Measurements from ENCODE around the gene PDE2A.

PDE2A gene

DNA sequence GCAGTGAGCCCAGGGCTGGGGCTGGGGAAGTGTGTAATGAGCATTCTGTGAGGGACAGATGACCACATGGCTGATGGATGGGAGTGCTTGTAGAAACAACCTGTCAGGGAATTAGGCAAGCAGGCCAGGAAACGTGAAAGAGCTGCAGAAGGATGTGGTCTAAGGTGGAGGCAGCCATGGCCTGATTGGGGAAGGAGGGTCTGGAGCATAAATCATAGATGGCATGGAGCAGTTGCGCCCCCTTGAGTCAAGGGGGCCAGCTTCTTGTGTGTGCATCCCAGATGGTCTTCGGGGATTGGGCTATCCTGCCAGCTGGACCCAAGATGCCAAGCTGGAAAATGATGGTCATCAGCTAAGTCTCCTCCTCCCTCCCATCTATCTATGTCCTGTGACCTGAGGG is 120.5 kb downstream of the PDE2A start (continued):
- TF ChIP-seq ZNF565 (CRISPR knock-in tag; conservative IDR thresholded peaks at IDR 0.05; ENCODE audit: low read depth), result no peak
- TF ChIP-seq GLIS3 (CRISPR knock-in tag; IDR thresholded peaks at IDR 0.05), result no peak

DNA sequence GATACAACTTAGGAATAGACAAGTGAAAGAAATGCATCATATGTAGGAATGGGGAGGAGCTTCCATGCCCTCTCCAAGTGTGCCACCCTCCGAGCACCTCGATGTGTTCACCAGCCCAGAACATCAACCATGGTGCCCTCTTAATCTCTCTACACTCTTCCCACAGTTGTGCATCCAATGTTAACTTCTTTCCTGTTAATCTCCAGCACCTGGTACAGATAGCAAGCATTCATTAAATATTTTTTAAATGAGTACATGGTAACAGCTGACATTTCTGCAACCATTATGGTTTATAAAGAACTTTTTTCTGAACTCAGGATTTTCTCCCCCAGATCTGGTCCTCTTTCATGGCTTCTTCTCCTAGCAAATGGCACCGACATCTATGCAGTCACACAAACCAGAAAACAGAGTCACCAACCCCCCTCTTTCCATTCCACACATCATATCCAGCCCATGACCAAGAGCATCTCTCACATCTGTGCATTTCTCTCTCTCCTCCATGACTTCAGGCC is 121.8 kb downstream of the PDE2A start:
- ATAC-seq, result no peak
- TF ChIP-seq, protein P1, sequence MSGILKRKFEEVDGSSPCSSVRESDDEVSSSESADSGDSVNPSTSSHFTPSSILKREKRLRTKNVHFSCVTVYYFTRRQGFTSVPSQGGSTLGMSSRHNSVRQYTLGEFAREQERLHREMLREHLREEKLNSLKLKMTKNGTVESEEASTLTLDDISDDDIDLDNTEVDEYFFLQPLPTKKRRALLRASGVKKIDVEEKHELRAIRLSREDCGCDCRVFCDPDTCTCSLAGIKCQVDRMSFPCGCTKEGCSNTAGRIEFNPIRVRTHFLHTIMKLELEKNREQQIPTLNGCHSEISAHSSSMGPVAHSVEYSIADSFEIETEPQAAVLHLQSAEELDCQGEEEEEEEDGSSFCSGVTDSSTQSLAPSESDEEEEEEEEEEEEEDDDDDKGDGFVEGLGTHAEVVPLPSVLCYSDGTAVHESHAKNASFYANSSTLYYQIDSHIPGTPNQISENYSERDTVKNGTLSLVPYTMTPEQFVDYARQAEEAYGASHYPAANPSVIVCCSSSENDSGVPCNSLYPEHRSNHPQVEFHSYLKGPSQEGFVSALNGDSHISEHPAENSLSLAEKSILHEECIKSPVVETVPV (CRISPR knock-in tag; IDR thresholded peaks at IDR 0.05), result no peak
- no peak for TF ChIP-seq ZNF8 (CRISPR knock-in tag; IDR thresholded peaks at IDR 0.05)

DNA sequence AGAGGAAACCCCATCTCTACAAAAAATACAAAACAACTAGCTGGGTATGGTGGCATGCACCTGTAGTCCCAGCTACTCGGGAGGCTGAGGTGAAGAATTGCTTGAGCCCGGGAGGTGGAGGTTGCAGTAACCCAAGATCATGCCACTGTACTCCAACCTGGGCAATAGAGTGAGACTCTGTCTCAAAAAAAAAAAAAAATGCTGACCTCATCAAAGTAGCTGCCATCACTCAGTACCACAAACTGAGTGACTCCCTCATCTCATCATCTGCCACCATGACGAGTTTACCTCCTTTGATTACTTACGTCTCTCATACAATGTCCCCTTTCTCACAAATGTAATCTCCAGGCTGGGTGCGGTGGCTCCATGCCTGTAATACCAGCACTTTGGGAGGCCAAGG is 122.7 kb downstream of the PDE2A start:
- no peak for ATAC-seq
- TF ChIP-seq, protein P2, sequence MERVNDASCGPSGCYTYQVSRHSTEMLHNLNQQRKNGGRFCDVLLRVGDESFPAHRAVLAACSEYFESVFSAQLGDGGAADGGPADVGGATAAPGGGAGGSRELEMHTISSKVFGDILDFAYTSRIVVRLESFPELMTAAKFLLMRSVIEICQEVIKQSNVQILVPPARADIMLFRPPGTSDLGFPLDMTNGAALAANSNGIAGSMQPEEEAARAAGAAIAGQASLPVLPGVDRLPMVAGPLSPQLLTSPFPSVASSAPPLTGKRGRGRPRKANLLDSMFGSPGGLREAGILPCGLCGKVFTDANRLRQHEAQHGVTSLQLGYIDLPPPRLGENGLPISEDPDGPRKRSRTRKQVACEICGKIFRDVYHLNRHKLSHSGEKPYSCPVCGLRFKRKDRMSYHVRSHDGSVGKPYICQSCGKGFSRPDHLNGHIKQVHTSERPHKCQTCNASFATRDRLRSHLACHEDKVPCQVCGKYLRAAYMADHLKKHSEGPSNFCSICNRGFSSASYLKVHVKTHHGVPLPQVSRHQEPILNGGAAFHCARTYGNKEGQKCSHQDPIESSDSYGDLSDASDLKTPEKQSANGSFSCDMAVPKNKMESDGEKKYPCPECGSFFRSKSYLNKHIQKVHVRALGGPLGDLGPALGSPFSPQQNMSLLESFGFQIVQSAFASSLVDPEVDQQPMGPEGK (CRISPR knock-in tag; IDR thresholded peaks at IDR 0.05; ENCODE audit: borderline replicate concordance), result no peak
- no peak for TF ChIP-seq TCF4 (CRISPR knock-in tag; IDR thresholded peaks at IDR 0.05; ENCODE audit: borderline replicate concordance)
- TF ChIP-seq ZFP3 (CRISPR knock-in tag; IDR thresholded peaks at IDR 0.05), result no peak
- TF ChIP-seq, protein P3, sequence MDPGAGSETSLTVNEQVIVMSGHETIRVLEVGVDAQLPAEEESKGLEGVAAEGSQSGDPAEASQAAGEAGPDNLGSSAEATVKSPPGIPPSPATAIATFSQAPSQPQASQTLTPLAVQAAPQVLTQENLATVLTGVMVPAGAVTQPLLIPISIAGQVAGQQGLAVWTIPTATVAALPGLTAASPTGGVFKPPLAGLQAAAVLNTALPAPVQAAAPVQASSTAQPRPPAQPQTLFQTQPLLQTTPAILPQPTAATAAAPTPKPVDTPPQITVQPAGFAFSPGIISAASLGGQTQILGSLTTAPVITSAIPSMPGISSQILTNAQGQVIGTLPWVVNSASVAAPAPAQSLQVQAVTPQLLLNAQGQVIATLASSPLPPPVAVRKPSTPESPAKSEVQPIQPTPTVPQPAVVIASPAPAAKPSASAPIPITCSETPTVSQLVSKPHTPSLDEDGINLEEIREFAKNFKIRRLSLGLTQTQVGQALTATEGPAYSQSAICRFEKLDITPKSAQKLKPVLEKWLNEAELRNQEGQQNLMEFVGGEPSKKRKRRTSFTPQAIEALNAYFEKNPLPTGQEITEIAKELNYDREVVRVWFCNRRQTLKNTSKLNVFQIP (CRISPR knock-in tag; IDR thresholded peaks at IDR 0.05; ENCODE audit: borderline replicate concordance, low read depth), result no peak
- TF ChIP-seq GLIS3 (CRISPR knock-in tag; IDR thresholded peaks at IDR 0.05), result no peak
- no peak for TF ChIP-seq OSR1 (CRISPR knock-in tag; IDR thresholded peaks at IDR 0.05)
- TF ChIP-seq ESRRG (CRISPR knock-in tag; IDR thresholded peaks at IDR 0.05), result no peak

DNA sequence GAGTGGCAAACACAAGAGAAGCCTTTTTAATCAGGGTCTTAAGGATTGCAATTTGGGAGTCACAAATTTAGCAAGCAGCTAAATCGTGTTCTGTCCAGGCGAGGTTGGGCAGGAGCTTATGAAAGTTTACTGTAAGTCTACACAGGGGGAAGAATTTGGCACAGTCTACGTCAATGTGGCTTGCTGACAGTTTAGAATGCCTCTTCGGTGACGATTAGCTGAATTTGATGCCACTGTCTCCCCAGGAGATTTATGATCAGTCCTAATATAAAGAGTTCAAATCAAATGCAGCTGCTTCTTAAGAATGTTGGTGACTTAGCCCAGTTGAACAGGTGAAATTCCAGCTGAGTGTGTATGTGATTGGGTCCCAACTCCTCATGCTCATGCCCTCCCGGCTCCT is 125.8 kb downstream of the PDE2A start:
- TF ChIP-seq, protein P4, sequence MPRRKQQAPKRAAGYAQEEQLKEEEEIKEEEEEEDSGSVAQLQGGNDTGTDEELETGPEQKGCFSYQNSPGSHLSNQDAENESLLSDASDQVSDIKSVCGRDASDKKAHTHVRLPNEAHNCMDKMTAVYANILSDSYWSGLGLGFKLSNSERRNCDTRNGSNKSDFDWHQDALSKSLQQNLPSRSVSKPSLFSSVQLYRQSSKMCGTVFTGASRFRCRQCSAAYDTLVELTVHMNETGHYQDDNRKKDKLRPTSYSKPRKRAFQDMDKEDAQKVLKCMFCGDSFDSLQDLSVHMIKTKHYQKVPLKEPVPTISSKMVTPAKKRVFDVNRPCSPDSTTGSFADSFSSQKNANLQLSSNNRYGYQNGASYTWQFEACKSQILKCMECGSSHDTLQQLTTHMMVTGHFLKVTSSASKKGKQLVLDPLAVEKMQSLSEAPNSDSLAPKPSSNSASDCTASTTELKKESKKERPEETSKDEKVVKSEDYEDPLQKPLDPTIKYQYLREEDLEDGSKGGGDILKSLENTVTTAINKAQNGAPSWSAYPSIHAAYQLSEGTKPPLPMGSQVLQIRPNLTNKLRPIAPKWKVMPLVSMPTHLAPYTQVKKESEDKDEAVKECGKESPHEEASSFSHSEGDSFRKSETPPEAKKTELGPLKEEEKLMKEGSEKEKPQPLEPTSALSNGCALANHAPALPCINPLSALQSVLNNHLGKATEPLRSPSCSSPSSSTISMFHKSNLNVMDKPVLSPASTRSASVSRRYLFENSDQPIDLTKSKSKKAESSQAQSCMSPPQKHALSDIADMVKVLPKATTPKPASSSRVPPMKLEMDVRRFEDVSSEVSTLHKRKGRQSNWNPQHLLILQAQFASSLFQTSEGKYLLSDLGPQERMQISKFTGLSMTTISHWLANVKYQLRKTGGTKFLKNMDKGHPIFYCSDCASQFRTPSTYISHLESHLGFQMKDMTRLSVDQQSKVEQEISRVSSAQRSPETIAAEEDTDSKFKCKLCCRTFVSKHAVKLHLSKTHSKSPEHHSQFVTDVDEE (CRISPR knock-in tag; IDR thresholded peaks at IDR 0.05), result no peak
- no peak for TF ChIP-seq ISL1 (CRISPR knock-in tag; IDR thresholded peaks at IDR 0.05)
- TF ChIP-seq ZFP30 (CRISPR knock-in tag; IDR thresholded peaks at IDR 0.05), result no peak
- no peak for TF ChIP-seq ZNF565 (CRISPR knock-in tag; conservative IDR thresholded peaks at IDR 0.05; ENCODE audit: low read depth)
- no peak for TF ChIP-seq ZC3H10 (CRISPR knock-in tag; IDR thresholded peaks at IDR 0.05)
- TF ChIP-seq GLIS3 (CRISPR knock-in tag; IDR thresholded peaks at IDR 0.05), result no peak
- TF ChIP-seq SNAI2 (CRISPR knock-in tag; IDR thresholded peaks at IDR 0.05), result no peak
- no peak for TF ChIP-seq BACH2 (CRISPR knock-in tag; IDR thresholded peaks at IDR 0.05; ENCODE audit: borderline replicate concordance)
- TF ChIP-seq ARNTL (CRISPR knock-in tag; IDR thresholded peaks at IDR 0.05; ENCODE audit: borderline replicate concordance, low read depth), result no peak
- no peak for TF ChIP-seq ZNF70 (CRISPR knock-in tag; IDR thresholded peaks at IDR 0.05)
- no peak for TF ChIP-seq TCF4 (CRISPR knock-in tag; IDR thresholded peaks at IDR 0.05; ENCODE audit: borderline replicate concordance)
- TF ChIP-seq, protein P5, sequence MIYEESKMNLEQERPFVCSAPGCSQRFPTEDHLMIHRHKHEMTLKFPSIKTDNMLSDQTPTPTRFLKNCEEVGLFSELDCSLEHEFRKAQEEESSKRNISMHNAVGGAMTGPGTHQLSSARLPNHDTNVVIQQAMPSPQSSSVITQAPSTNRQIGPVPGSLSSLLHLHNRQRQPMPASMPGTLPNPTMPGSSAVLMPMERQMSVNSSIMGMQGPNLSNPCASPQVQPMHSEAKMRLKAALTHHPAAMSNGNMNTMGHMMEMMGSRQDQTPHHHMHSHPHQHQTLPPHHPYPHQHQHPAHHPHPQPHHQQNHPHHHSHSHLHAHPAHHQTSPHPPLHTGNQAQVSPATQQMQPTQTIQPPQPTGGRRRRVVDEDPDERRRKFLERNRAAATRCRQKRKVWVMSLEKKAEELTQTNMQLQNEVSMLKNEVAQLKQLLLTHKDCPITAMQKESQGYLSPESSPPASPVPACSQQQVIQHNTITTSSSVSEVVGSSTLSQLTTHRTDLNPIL (CRISPR knock-in tag; IDR thresholded peaks at IDR 0.05; ENCODE audit: low read depth), result no peak
- TF ChIP-seq PPARA (CRISPR knock-in tag; IDR thresholded peaks at IDR 0.05; ENCODE audit: borderline replicate concordance), result no peak
- no peak for TF ChIP-seq TOX (CRISPR knock-in tag; IDR thresholded peaks at IDR 0.05; ENCODE audit: borderline replicate concordance)
- TF ChIP-seq, protein P2 (CRISPR knock-in tag; IDR thresholded peaks at IDR 0.05; ENCODE audit: borderline replicate concordance), result no peak
- TF ChIP-seq, protein P1 (CRISPR knock-in tag; IDR thresholded peaks at IDR 0.05), result no peak
- no peak for TF ChIP-seq ZFP3 (CRISPR knock-in tag; IDR thresholded peaks at IDR 0.05)
- TF ChIP-seq RARB (CRISPR knock-in tag; IDR thresholded peaks at IDR 0.05), result no peak
- no peak for TF ChIP-seq ESRRG (CRISPR knock-in tag; IDR thresholded peaks at IDR 0.05)
- no peak for TF ChIP-seq OSR1 (CRISPR knock-in tag; IDR thresholded peaks at IDR 0.05)
- ATAC-seq, result no peak

Measured in SK-N-SH treated with all-trans-retinoic acid at 6 μM for 48 hours (cell line).